Smooth muscle cell (in vitro differentiated cells): ENCODE data around the gene TRPV6. TPM values are rescaled to one million over a fixed set of nuclear protein-coding genes. Genes with fewer than 3 reads are reported as not detected.

Experiments used
- DNase-seq: peaks from one replicate; lab custom pipeline; 2025; ENCODE audit not compliant: unreplicated experiment; lab: John Stamatoyannopoulos, UW
- H2AFZ ChIP-seq: fragments of 200-600 bp; sonication (generic); 2 replicates; pipeline ENCODE4 v1.6.0; 2016; ENCODE audit warnings: antibody characterized with exemption, low read depth, mild to moderate bottlenecking
- H3F3A ChIP-seq: fragments of 200-600 bp; sonication (generic); 2 replicates; pipeline ENCODE4 v1.6.0; 2017; ENCODE audit warnings: antibody characterized with exemption, low read depth
- H3K27ac ChIP-seq: fragments of 200-600 bp; sonication (generic); 2 replicates; pipeline ENCODE4 v1.5.1; 2016; ENCODE audit warnings: low read depth, mild to moderate bottlenecking
- H3K27me3 ChIP-seq: fragments of 200-600 bp; sonication (generic); 2 replicates; pipeline ENCODE4 v1.6.1; 2016; ENCODE audit warnings: low read depth, mild to moderate bottlenecking
- H3K36me3 ChIP-seq: fragments of 200-600 bp; sonication (generic); 2 replicates; pipeline ENCODE4 v1.5.1; 2016; ENCODE audit warnings: low read depth
- H3K4me1 ChIP-seq: fragments of 200-600 bp; sonication (generic); 2 replicates; pipeline ENCODE4 v1.5.1; 2016; ENCODE audit warnings: low read depth
- H3K4me2 ChIP-seq: fragments of 200-600 bp; sonication (generic); 2 replicates; pipeline ENCODE4 v1.6.0; 2016; ENCODE audit warnings: mild to moderate bottlenecking
- H3K4me3 ChIP-seq: fragments of 200-600 bp; sonication (generic); 2 replicates; pipeline ENCODE4 v1.5.1; 2016; ENCODE audit warnings: mild to moderate bottlenecking
- H3K79me2 ChIP-seq: fragments of 200-600 bp; sonication (generic); 2 replicates; pipeline ENCODE4 v1.6.0; 2016; ENCODE audit warnings: low read depth, mild to moderate bottlenecking
- H3K9ac ChIP-seq: fragments of 200-600 bp; sonication (generic); 2 replicates; pipeline ENCODE4 v1.6.0; 2016; ENCODE audit warnings: low read depth
- H3K9me3 ChIP-seq: fragments of 200-600 bp; sonication (generic); replicated peaks from 2 replicates; pipeline ENCODE4 v1.5.1; 2016; ENCODE audit warnings: low read depth
- H4K20me1 ChIP-seq: fragments of 200-600 bp; sonication (generic); 2 replicates; pipeline ENCODE4 v1.6.0; 2016; ENCODE audit warnings: low read depth
- CTCF ChIP-seq: fragments of 200-600 bp; sonication (generic); IDR thresholded peaks from 2 replicates; pipeline ENCODE4 v1.5.1; 2017; ENCODE audit warnings: borderline replicate concordance, mild to moderate bottlenecking, antibody characterized with exemption; ENCODE audit not compliant: insufficient read depth, poor library complexity, severe bottlenecking
- WGBS: methylation state at CpG from one replicate; pipeline ENCODE4 v1.1.7; 2016; ENCODE audit warnings: low lambda C conversion rate; 5-methylcytosine and 5-hydroxymethylcytosine counted together
- polyA plus RNA-seq: library from polyadenylated mRNA; unstranded; fragments of >200 nt; fragmentation: Nextera tagmentation; extraction: Ambion mirVana; gene quantifications from 2 replicates; pipeline ENCODE4 v1.2.1, GENCODE V29; 2016
- total RNA-seq: library from RNA; depleted of rRNA; stranded (reverse); fragments of >200 nt; gene quantifications from 2 replicates; pipeline ENCODE4 v1.2.3, GENCODE V29; 2014

TRPV6 gene
- total and polyA plus RNA-seq, 2 experiments from 2014 or later: 0.17 TPM; not detected in 1

- no peaks in the 10 kb centered on the region for H4K20me1 ChIP-seq
- TF ChIP-seq CTCF: no peak
- no peak overlapping the region for H3K4me3 ChIP-seq
- peaks cover 4% of the 10 kb centered on the region for H3K27me3 ChIP-seq
- H3K4me1 ChIP-seq: no peaks in the 10 kb centered on the region
- no peaks in the 10 kb centered on the region for H3F3A ChIP-seq
- H3K79me2 ChIP-seq: no peaks in the 10 kb centered on the region
- H3K9ac ChIP-seq: no peak overlapping the region
- H3K27ac ChIP-seq: no peak overlapping the region
- peaks cover 3% of the 10 kb centered on the region for H3K9me3 ChIP-seq
- no peak overlapping the region for H3K4me2 ChIP-seq
- no peak for DNase-seq
- no peaks in the 10 kb centered on the region for H3K36me3 ChIP-seq
- H2AFZ ChIP-seq: no peak overlapping the region
- WGBS: 90% methylated on average over 2 of the region's 2 CpGs
Observed at GRCh38 chr7:142906643-142907042, 21.1 kb upstream of the TRPV6 start.

- no peaks in the 10 kb centered on the region for H4K20me1 ChIP-seq
- no peak for DNase-seq
- no peak for TF ChIP-seq CTCF
- no peaks in the 10 kb centered on the region for H3F3A ChIP-seq
- H3K4me2 ChIP-seq: no peak overlapping the region
- no peaks in the 10 kb centered on the region for H3K4me1 ChIP-seq
- peaks cover 3% of the 10 kb centered on the region for H3K9me3 ChIP-seq
- H3K27me3 ChIP-seq: no peaks in the 10 kb centered on the region
- H3K27ac ChIP-seq: no peak overlapping the region
- 79% methylated on average over 2 of the region's 2 CpGs for WGBS
- H2AFZ ChIP-seq: no peak overlapping the region
- H3K79me2 ChIP-seq: no peaks in the 10 kb centered on the region
- no peaks in the 10 kb centered on the region for H3K36me3 ChIP-seq
- no peak overlapping the region for H3K9ac ChIP-seq
- H3K4me3 ChIP-seq: no peak overlapping the region
Observed at GRCh38 chr7:142905759-142906158, 20.2 kb upstream of the TRPV6 start.

GRCh38 chr7:142904128-142904527 lies 18.6 kb upstream of the TRPV6 start:
- no peak overlapping the region for H3K4me3 ChIP-seq
- H3K27me3 ChIP-seq: no peaks in the 10 kb centered on the region
- H2AFZ ChIP-seq: no peak overlapping the region
- no peaks in the 10 kb centered on the region for H3K4me1 ChIP-seq
- no peak overlapping the region for H3K4me2 ChIP-seq
- no peaks in the 10 kb centered on the region for H3K79me2 ChIP-seq
- H3K9ac ChIP-seq: no peak overlapping the region
- DNase-seq: no peak
- TF ChIP-seq CTCF: no peak
- H3K9me3 ChIP-seq: peaks cover 3% of the 10 kb centered on the region
- no peak overlapping the region for H3K27ac ChIP-seq
- H3K36me3 ChIP-seq: no peaks in the 10 kb centered on the region
- H3F3A ChIP-seq: no peaks in the 10 kb centered on the region
- H4K20me1 ChIP-seq: no peaks in the 10 kb centered on the region

- DNase-seq: no peak
- H3K4me3 ChIP-seq: no peak overlapping the region
- H3K9ac ChIP-seq: no peak overlapping the region
- H3K4me2 ChIP-seq: no peak overlapping the region
- H3K27ac ChIP-seq: no peak overlapping the region
- H3K9me3 ChIP-seq: peaks cover 3% of the 10 kb centered on the region
- peaks cover 6% of the 10 kb centered on the region for H3K27me3 ChIP-seq
- H3K79me2 ChIP-seq: no peaks in the 10 kb centered on the region
- no peak overlapping the region for H2AFZ ChIP-seq
- no peaks in the 10 kb centered on the region for H3F3A ChIP-seq
- no peaks in the 10 kb centered on the region for H4K20me1 ChIP-seq
- no peaks in the 10 kb centered on the region for H3K36me3 ChIP-seq
- WGBS: 88% methylated on average over 15 of the region's 15 CpGs
- H3K4me1 ChIP-seq: no peaks in the 10 kb centered on the region
- TF ChIP-seq CTCF: no peak
Observed at GRCh38 chr7:142901426-142902259, 16.1 kb upstream of the TRPV6 start.
